ENCODE measurements around the gene MCMBP.

Gene MCMBP

GRCh38 chr10:119849944-119850343 lies 22.7 kb downstream of the MCMBP start:
- no peak for DNase-seq (ENCODE audit: low read depth, low spot score)
- no peak for TF ChIP-seq CTCF (IDR thresholded peaks at IDR 0.05; ENCODE audit: low read depth, low read length)
- no peak overlapping the region for H3K4me3 ChIP-seq (ENCODE audit: low read depth, low read length)
- in situ Hi-C loops (cut with HindIII; ENCODE audit: low sequenced_read_pairs), result no loop called here

GRCh38 chr10:119849031-119849789 lies 23.4 kb downstream of the MCMBP start:
- H3K4me3 ChIP-seq (ENCODE audit: low read depth, low read length), result no peak overlapping the region
- no peak for TF ChIP-seq CTCF (IDR thresholded peaks at IDR 0.05; ENCODE audit: low read depth, low read length)
- DNase-seq (ENCODE audit: low read depth, low spot score), result peak; percentile 78
- in situ Hi-C loops (cut with HindIII; ENCODE audit: low sequenced_read_pairs), result no loop called here

GRCh38 chr10:119845656-119846055 lies 27.0 kb downstream of the MCMBP start:
- H3K4me3 ChIP-seq (ENCODE audit: low read depth, low read length), result no peak overlapping the region
- TF ChIP-seq CTCF (IDR thresholded peaks at IDR 0.05; ENCODE audit: low read depth, low read length), result no peak
- DNase-seq (ENCODE audit: low read depth, low spot score), result no peak
- in situ Hi-C loops (cut with HindIII; ENCODE audit: low sequenced_read_pairs), result no loop called here

GRCh38 chr10:119834188-119834587 lies 38.5 kb downstream of the MCMBP start:
- DNase-seq (ENCODE audit: low read depth, low spot score), result no peak
- H3K4me3 ChIP-seq (ENCODE audit: low read depth, low read length), result no peak overlapping the region
- in situ Hi-C loops (cut with HindIII; ENCODE audit: low sequenced_read_pairs), result no loop called here
- no peak for TF ChIP-seq CTCF (IDR thresholded peaks at IDR 0.05; ENCODE audit: low read depth, low read length)

- TF ChIP-seq CTCF (IDR thresholded peaks at IDR 0.05; ENCODE audit: low read depth, low read length), result no peak
- no peak for DNase-seq (ENCODE audit: low read depth, low spot score)
- H3K4me3 ChIP-seq (ENCODE audit: low read depth, low read length), result no peak overlapping the region
- in situ Hi-C loops (cut with HindIII; ENCODE audit: low sequenced_read_pairs), result no loop called here
Observed at GRCh38 chr10:119832951-119833350, 39.7 kb downstream of the MCMBP start.

- no peak for DNase-seq (ENCODE audit: low read depth, low spot score)
- H3K4me3 ChIP-seq (ENCODE audit: low read depth, low read length), result no peak overlapping the region
- in situ Hi-C loops (cut with HindIII; ENCODE audit: low sequenced_read_pairs), result no loop called here
- no peak for TF ChIP-seq CTCF (IDR thresholded peaks at IDR 0.05; ENCODE audit: low read depth, low read length)
Observed at GRCh38 chr10:119831656-119832055, 41.0 kb downstream of the MCMBP start.
